8988T (cell line): ENCODE data around the gene USP4.
"Not testable (repeated sequence)": the region's sequence is repeated elsewhere in the genome, so short reads cannot be mapped to it uniquely, and the experiment has no call there.

Experiments
- DNase-seq: peaks from one replicate; pipeline ENCODE4 v3.0.0; 2011

USP4 gene

GRCh38 chr3:49339941-49340800 lies at the start of gene USP4:
TSS of gene USP4 (minus strand) at chr3:49340053. CDS start at chr3:49340024, 29 bp downstream.
- peak; percentile 85 for DNase-seq

GRCh38 chr3:49389297-49389696 lies 49.4 kb upstream of the USP4 start:
- DNase-seq: no peak

- DNase-seq: no peak
Measured at GRCh38 chr3:49388289-49388820, 48.5 kb upstream of the USP4 start.

- DNase-seq: no peak
Measured at GRCh38 chr3:49387721-49388120, 47.9 kb upstream of the USP4 start.

GRCh38 chr3:49386056-49386756 lies 46.4 kb upstream of the USP4 start:
- DNase-seq: no peak

GRCh38 chr3:49385617-49386016 lies 45.8 kb upstream of the USP4 start:
- no peak for DNase-seq

- DNase-seq: no peak
Measured at GRCh38 chr3:49383387-49383786, 43.5 kb upstream of the USP4 start.

GRCh38 chr3:49378249-49378895 lies 38.5 kb upstream of the USP4 start:
- no peak for DNase-seq

GRCh38 chr3:49377483-49377882 lies 37.6 kb upstream of the USP4 start:
- no peak for DNase-seq

GRCh38 chr3:49371946-49372345 lies 32.1 kb upstream of the USP4 start:
- DNase-seq: no peak

- no peak for DNase-seq
Measured at GRCh38 chr3:49370585-49371290, 30.9 kb upstream of the USP4 start.

GRCh38 chr3:49362561-49362960 lies 22.7 kb upstream of the USP4 start:
- no peak for DNase-seq

- no peak for DNase-seq
Measured at GRCh38 chr3:49359623-49360022, 19.8 kb upstream of the USP4 start.

- DNase-seq: no peak
Measured at GRCh38 chr3:49358884-49359225, 19.0 kb upstream of the USP4 start.

GRCh38 chr3:49358217-49358883 lies 18.5 kb upstream of the USP4 start, which contains the start of gene GPX1:
TSS of gene GPX1 (minus strand) at chr3:49358353. CDS start at chr3:49358278, 75 bp downstream.
- peak; percentile 91 for DNase-seq

- not testable (repeated sequence) for DNase-seq
Measured at GRCh38 chr3:49357443-49358216, 17.8 kb upstream of the USP4 start.

- DNase-seq: not testable (repeated sequence)
Measured at GRCh38 chr3:49357095-49357442, 17.2 kb upstream of the USP4 start.

GRCh38 chr3:49352890-49353421 lies 13.1 kb upstream of the USP4 start:
- no peak for DNase-seq

GRCh38 chr3:49352281-49352680 lies 12.4 kb upstream of the USP4 start:
- DNase-seq: no peak

GRCh38 chr3:49351521-49352011 lies 11.7 kb upstream of the USP4 start:
- DNase-seq: no peak
